Endothelial cell of umbilical vein (primary cell): ENCODE measurements around the gene ANKS1B. TPM values are rescaled to one million over a fixed set of nuclear protein-coding genes. Genes with fewer than 3 reads are reported as not detected.

Experiments
- BruUV-seq: library from RNA; stranded (reverse); fragments of 400-500 nt; replicated peaks from 2 replicates; lab custom pipeline; 2021; lab: Mats Ljungman, UMichigan
- CTCF ChIA-PET: fragments of 300-600, 350-600 bp; sonication (Branson Sonifier 250); formaldehyde crosslinking; loops from one replicate; lab custom pipeline; 2021; ENCODE audit warnings: antibody characterized with exemption, inconsistent platforms; lab: Charles Lee
- POLR2A ChIA-PET: fragments of 300-600, 350-600 bp; sonication (Branson Sonifier 250); formaldehyde crosslinking; loops from one replicate; lab custom pipeline; 2021; ENCODE audit warnings: antibody characterized with exemption, inconsistent platforms; lab: Charles Lee
- DNase-seq: peaks from one replicate; pipeline ENCODE4 v3.0.0-alpha.2; 2011; ENCODE audit warnings: low read depth, low spot score
- FAIRE-seq: peaks from 2 replicates; lab custom pipeline; 2011; peaks lifted over from hg19 to GRCh38; lab: Jason Lieb, UNC
- H2AFZ ChIP-seq: 2 replicates; pipeline ENCODE4 v1.6.0; 2012; ENCODE audit warnings: low read depth, low read length, control low read depth, inconsistent platforms
- H3K27ac ChIP-seq: 2 replicates; pipeline ENCODE4 v1.5.1; 2011; ENCODE audit warnings: low read depth, mild to moderate bottlenecking, control low read depth, low read length, moderate library complexity; ENCODE audit not compliant: insufficient read depth
- H3K27me3 ChIP-seq, 2 experiments: 2 replicates each; pipeline versions ENCODE4 v1.6.0 to v1.6.1; 2011; ENCODE audit warnings: low read length in 2 of 2, mixed read lengths in 1 of 2; ENCODE audit not compliant: control insufficient read depth in 2 of 2, insufficient read depth in 2 of 2
- H3K36me3 ChIP-seq, 2 experiments: 2 replicates in 1 of 2; 3 replicates in 1 of 2; pipeline ENCODE4 v1.5.1; 2011; ENCODE audit warnings: low read length in 2 of 2, mild to moderate bottlenecking in 1 of 2, moderate library complexity in 1 of 2; ENCODE audit not compliant: control insufficient read depth in 2 of 2, insufficient read depth in 2 of 2; ENCODE audit errors: extremely low read depth in 1 of 2
- H3K4me1 ChIP-seq: 3 replicates; pipeline ENCODE4 v1.5.1; 2011; ENCODE audit warnings: mild to moderate bottlenecking, low read length; ENCODE audit not compliant: control insufficient read depth, insufficient read depth; ENCODE audit errors: extremely low read depth
- H3K4me2 ChIP-seq: 2 replicates; pipeline ENCODE4 v1.6.1; 2011; ENCODE audit warnings: low read length, control low read depth, mixed read lengths; ENCODE audit not compliant: insufficient read depth
- H3K4me3 ChIP-seq, 3 experiments: fragments of 200-600 bp in 1 of 3; sonication (generic), shearing (Covaris generic) in 1 of 3; replicated peaks in 1 of 3; 2 replicates each; pipeline ENCODE4 v1.5.1; 2011 to 2016; ENCODE audit warnings: control low read depth in 3 of 3, low read length in 3 of 3, mild to moderate bottlenecking in 2 of 3, inconsistent platforms in 1 of 3, low read depth in 1 of 3, moderate library complexity in 1 of 3; ENCODE audit not compliant: insufficient read depth in 1 of 3
- H3K79me2 ChIP-seq: 2 replicates; pipeline ENCODE4 v1.6.0; 2012; ENCODE audit warnings: low read length, inconsistent platforms; ENCODE audit not compliant: control insufficient read depth, insufficient read depth
- H3K9ac ChIP-seq: replicated peaks from 2 replicates; pipeline ENCODE3; 2011; ENCODE audit warnings: low read length, control low read depth; ENCODE audit not compliant: insufficient read depth; ENCODE audit errors: extremely low read depth
- H3K9me1 ChIP-seq: replicated peaks from 3 replicates; pipeline ENCODE4 v1.6.0; 2011; ENCODE audit warnings: mild to moderate bottlenecking, low read length; ENCODE audit not compliant: control insufficient read depth, insufficient read depth; ENCODE audit errors: extremely low read depth
- H3K9me3 ChIP-seq: replicated peaks from 2 replicates; pipeline ENCODE4 v1.5.1; 2012; ENCODE audit warnings: low read length, inconsistent platforms; ENCODE audit not compliant: control insufficient read depth, insufficient read depth
- H4K20me1 ChIP-seq: replicated peaks from 2 replicates; pipeline ENCODE3; 2011; ENCODE audit warnings: mild to moderate bottlenecking, low read length; ENCODE audit not compliant: control insufficient read depth, insufficient read depth; ENCODE audit errors: extremely low read depth
- EZH2 ChIP-seq: IDR thresholded peaks from 2 replicates; pipeline ENCODE4 v1.6.1; 2012; ENCODE audit warnings: borderline replicate concordance, low read depth, mild to moderate bottlenecking, moderate library complexity, low read length, inconsistent platforms; ENCODE audit not compliant: severe bottlenecking
- FOS ChIP-seq: IDR thresholded peaks from 2 replicates; pipeline ENCODE4 v1.6.1; 2011; ENCODE audit warnings: mild to moderate bottlenecking, low read length, moderate library complexity, borderline replicate concordance; ENCODE audit not compliant: insufficient read depth
- GATA2 ChIP-seq: IDR thresholded peaks from 2 replicates; pipeline ENCODE4 v1.7.0; 2011; ENCODE audit warnings: low read depth, mild to moderate bottlenecking, moderate library complexity, mixed read lengths, low read length; ENCODE audit not compliant: insufficient read length, insufficient read depth
- JUN ChIP-seq: IDR thresholded peaks from 2 replicates; pipeline ENCODE4 v1.6.1; 2011; ENCODE audit warnings: borderline replicate concordance, low read depth; ENCODE audit not compliant: insufficient read length, insufficient read depth
- MAX ChIP-seq: IDR thresholded peaks from 2 replicates; pipeline ENCODE4 v1.6.1; 2011; ENCODE audit not compliant: insufficient read depth, insufficient read length
- MYC ChIP-seq: IDR thresholded peaks from one replicate; pipeline ENCODE4 v1.6.1; 2011; ENCODE audit warnings: mild to moderate bottlenecking, low read depth, low read length
- POLR2A ChIP-seq: IDR thresholded peaks from 2 replicates; pipeline ENCODE4 v1.6.1; 2012; ENCODE audit warnings: low read depth, mild to moderate bottlenecking, control low read depth, low read length
- POLR2AphosphoS5 ChIP-seq: IDR thresholded peaks from 2 replicates; pipeline ENCODE4 v1.6.1; 2012; ENCODE audit warnings: low read depth, mild to moderate bottlenecking, control low read depth, low read length, moderate library complexity; ENCODE audit not compliant: insufficient read depth
- dilution Hi-C: fragments of 300-500 bp; cut with MboI; formaldehyde crosslinking; loops from one replicate; pipeline ENCODE4 v1.15.0; 2019; ENCODE audit warnings: low sequenced_read_pairs; ENCODE audit not compliant: extremely low pct_ligation_motif_present
- intact Hi-C: fragments of 100-400 bp; cut with micrococcal nuclease; formaldehyde crosslinking; loops from one replicate; pipeline ENCODE4 v1.10.0; 2022
- polyA plus RNA-seq, 4 experiments: library from polyadenylated mRNA; depleted of rRNA in 3 of 4; stranded (reverse) in 3 of 4; unstranded in 1 of 4; fragments of >200 nt; gene quantifications; 2 replicates each; pipeline versions ENCODE4 v1.2.1 to v1.2.3, GENCODE V29; 2011 to 2012; ENCODE audit warnings: missing spikeins in 1 of 4
- total RNA-seq: library from RNA; stranded (reverse); gene quantifications from 2 replicates; pipeline ENCODE4 v1.2.3, GENCODE V29; 2021
- TF ChIP-seq, protein P1 (sequence below), 2 donors: IDR thresholded peaks; 1 replicate in 1 of 2; 2 replicates in 1 of 2; pipeline ENCODE4 v1.5.1; 2011; ENCODE audit warnings: low read length in 2 of 2, mild to moderate bottlenecking in 2 of 2, moderate library complexity in 2 of 2, control low read depth in 1 of 2, inconsistent platforms in 1 of 2, low read depth in 1 of 2; ENCODE audit not compliant: insufficient read depth in 1 of 2; ENCODE audit errors: extremely low read depth in 1 of 2

Gene ANKS1B
- total and polyA plus RNA-seq, 2 donors (not counting 3 experiments of a cell fraction or from before 2014, with no cell fraction given) = 0.15 to 0.38 TPM

GRCh38 chr12:98699586-98699985, 1285.2 kb downstream of the ANKS1B start:
- DNase-seq (no peak), FAIRE-seq (no peak)
- Histone ChIP-seq H4K20me1 (no peaks in the 10 kb centered on the region), H3K4me3 (no peak overlapping the region), H3K4me2 (no peak overlapping the region), H3K9ac (no peak overlapping the region), H3K9me3 (no peaks in the 10 kb centered on the region), H3K27ac (no peak overlapping the region), H3K27me3 (no peaks in the 10 kb centered on the region), H2AFZ (no peak overlapping the region), H3K9me1 (no peaks in the 10 kb centered on the region), H3K36me3 (peaks cover 5 to 10% of the 10 kb centered on the region in 2 experiments), H3K4me1 (no peaks in the 10 kb centered on the region), H3K79me2 (no peaks in the 10 kb centered on the region)
- no peak for TF ChIP-seq MYC
- TF ChIP-seq, protein P1, sequence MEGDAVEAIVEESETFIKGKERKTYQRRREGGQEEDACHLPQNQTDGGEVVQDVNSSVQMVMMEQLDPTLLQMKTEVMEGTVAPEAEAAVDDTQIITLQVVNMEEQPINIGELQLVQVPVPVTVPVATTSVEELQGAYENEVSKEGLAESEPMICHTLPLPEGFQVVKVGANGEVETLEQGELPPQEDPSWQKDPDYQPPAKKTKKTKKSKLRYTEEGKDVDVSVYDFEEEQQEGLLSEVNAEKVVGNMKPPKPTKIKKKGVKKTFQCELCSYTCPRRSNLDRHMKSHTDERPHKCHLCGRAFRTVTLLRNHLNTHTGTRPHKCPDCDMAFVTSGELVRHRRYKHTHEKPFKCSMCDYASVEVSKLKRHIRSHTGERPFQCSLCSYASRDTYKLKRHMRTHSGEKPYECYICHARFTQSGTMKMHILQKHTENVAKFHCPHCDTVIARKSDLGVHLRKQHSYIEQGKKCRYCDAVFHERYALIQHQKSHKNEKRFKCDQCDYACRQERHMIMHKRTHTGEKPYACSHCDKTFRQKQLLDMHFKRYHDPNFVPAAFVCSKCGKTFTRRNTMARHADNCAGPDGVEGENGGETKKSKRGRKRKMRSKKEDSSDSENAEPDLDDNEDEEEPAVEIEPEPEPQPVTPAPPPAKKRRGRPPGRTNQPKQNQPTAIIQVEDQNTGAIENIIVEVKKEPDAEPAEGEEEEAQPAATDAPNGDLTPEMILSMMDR (IDR thresholded peaks at IDR 0.05; ENCODE audit: extremely low read depth in 1 of 2, insufficient read depth in 1 of 2, low read depth in 1 of 2, low read length in 2 of 2) = no peak
- TF ChIP-seq MAX = no peak
- TF ChIP-seq FOS = no peak
- no peak for TF ChIP-seq GATA2
- no peak for TF ChIP-seq JUN
- no peak for TF ChIP-seq EZH2
- TF ChIP-seq POLR2A = no peak
- no peak for TF ChIP-seq POLR2AphosphoS5
- intact Hi-C loops (loop anchor here (1.0 kb wide), 3 partner anchors 44 to 299 kb away; no protein-coding TSS in a partner anchor), dilution Hi-C loops (no loop called here)
- CTCF ChIA-PET = interaction anchor here (0.6 to 4.0 kb wide), 12 partner anchors 8 to 306 kb away, joined by 3 to 68 read pairs (median 3); no protein-coding TSS in a partner anchor
- POLR2A ChIA-PET = no interaction called here
- BruUV-seq = no TSS peak
